ENCODE data around the gene DVL1. TPM values are rescaled to one million over a fixed set of nuclear protein-coding genes. Genes with fewer than 3 reads are reported as not detected.

The DVL1 gene
- total and polyA plus RNA-seq, 10 of the 15 experiments (the other 5 are each of a cell fraction or from before 2014, with no cell fraction given), result 0.10 to 31.1 (median 4.6) TPM

DNA sequence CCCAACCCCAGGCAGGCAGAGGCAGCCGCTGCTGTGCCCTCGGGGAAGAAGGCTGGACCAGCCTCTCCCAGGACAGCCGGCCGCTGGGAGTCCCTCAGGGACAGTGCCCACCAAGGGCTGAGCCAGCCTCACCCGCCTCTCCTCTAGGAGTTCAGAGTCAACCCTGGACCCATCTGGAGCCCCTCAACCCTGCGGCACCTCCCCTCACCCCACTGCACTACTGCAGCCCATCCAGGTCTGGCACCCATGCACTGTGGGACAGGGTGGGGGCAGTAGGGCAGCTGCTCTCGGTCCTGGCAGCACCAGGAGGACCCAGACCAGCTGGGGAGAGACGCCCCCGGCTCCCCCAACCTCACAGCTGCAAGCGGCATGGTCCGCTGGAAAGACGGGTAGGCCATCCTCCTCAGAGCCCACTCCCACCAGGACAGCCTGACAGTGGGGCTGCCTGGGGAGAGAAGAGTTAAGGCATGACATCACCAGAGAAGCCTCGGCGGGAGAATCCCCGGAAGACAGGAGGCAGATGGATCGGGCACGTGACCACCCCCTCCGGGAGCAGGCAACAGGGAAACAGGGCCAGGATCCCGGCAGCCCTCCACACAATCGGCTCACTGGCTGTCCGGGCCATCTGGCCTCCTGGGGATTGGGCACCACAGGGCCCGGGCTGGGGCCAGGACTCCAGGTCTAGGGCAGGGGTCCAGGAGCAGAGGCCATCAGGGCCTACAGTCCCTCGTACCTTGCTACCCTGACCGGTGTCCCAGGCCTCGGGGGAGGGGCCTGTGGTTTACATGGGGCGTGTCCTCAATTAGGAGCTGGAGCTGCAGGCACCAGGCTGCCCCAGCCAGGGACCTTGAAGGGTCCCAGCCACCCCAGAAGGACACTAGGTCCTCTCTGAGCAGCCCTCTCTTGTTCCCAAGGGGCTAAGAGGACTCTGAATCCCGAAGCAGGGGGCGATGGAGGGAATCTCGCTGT, 44.6 kb downstream of the DVL1 start:
- H3K9ac ChIP-seq (ENCODE audit: control insufficient read depth, insufficient read depth, low read length), result peak overlapping the region; percentile 73; the same call in 1 of the 2 replicates
- H3K27ac ChIP-seq (ENCODE audit: control insufficient read depth, insufficient read depth), result peak overlapping the region; percentile 82; the same call in 1 of the 2 replicates
- peaks cover 27% of the 10 kb centered on the region for H3K4me1 ChIP-seq (ENCODE audit: control insufficient read depth, insufficient read depth, low read length)
- ChIA-PET POLR2A (interaction anchor here (0.9 kb wide), 1 partner anchor 320 kb away, joined by 3 read pairs; no protein-coding TSS in a partner anchor), RAD21 (ENCODE audit: unreplicated experiment) (interaction anchor here (0.8 to 1.2 kb wide), 8 partner anchors 13 to 273 kb away, joined by 3 to 5 read pairs (median 4); partner anchors contain the start of gene AURKAIP1), SMC1A (ENCODE audit: uncharacterized antibody, unreplicated experiment) (interaction anchor here (0.7 to 1.2 kb wide), 3 partner anchors 13 to 136 kb away, joined by 3 to 5 read pairs (median 3); no protein-coding TSS in a partner anchor), CTCF (interaction anchor here (0.7 to 1.5 kb wide), 7 partner anchors 20 to 212 kb away, joined by 3 to 8 read pairs (median 3); no protein-coding TSS in a partner anchor)
- intact Hi-C loops (cut with micrococcal nuclease; ENCODE audit: unreplicated experiment) (loop anchor here (5.0 kb wide), 1 partner anchor 187 kb away; the partner anchor contains the start of gene C1orf159), in situ Hi-C loops (cut with MboI) (no loop called here)
- peaks cover 25% of the 10 kb centered on the region for H3K79me2 ChIP-seq (ENCODE audit: control insufficient read depth, insufficient read depth, low read length)
- no peaks in the 10 kb centered on the region for H3K27me3 ChIP-seq (replicated peaks in 1 of 2; ENCODE audit: control insufficient read depth in 2 of 2, insufficient read depth in 2 of 2, low read length in 1 of 2)
- no TSS peak for BruUV-seq (replicated peaks)
- H3K9me3 ChIP-seq (replicated peaks; ENCODE audit: control insufficient read depth, insufficient read depth, low read length), result no peaks in the 10 kb centered on the region
- FAIRE-seq, result no peak
- peak overlapping the region; percentile 84; the same call in 1 of the 2 replicates for H3K4me3 ChIP-seq
- 50% methylated on average over 28 of the region's 29 CpGs for WGBS (ENCODE audit: insufficient coverage, insufficient replicate concordance, low lambda C conversion rate, missing lambda C conversion rate)
- H3K36me3 ChIP-seq (ENCODE audit: control insufficient read depth in 2 of 2, insufficient read depth in 2 of 2, low read length in 1 of 2), result no peaks in the 10 kb centered on the region
- peak overlapping the region; percentile 83 for H2AFZ ChIP-seq (ENCODE audit: control insufficient read depth, low read depth, low read length)
- peak overlapping the region; percentile 99 for H3K4me2 ChIP-seq (ENCODE audit: control insufficient read depth, insufficient read depth)
- TF ChIP-seq PAX5 (IDR thresholded peaks at IDR 0.05; ENCODE audit: borderline replicate concordance, low read depth, low read length) (no peak), SP1 (IDR thresholded peaks at IDR 0.05; ENCODE audit: low read depth, low read length) (no peak), BHLHE40 (IDR thresholded peaks at IDR 0.05; ENCODE audit: borderline replicate concordance in 1 of 2, low read depth in 2 of 2, low read length in 1 of 2) (peak in 1 of 2 experiments; percentile 72; a peak in 2 of 4 replicates)
- TF ChIP-seq, protein P1, sequence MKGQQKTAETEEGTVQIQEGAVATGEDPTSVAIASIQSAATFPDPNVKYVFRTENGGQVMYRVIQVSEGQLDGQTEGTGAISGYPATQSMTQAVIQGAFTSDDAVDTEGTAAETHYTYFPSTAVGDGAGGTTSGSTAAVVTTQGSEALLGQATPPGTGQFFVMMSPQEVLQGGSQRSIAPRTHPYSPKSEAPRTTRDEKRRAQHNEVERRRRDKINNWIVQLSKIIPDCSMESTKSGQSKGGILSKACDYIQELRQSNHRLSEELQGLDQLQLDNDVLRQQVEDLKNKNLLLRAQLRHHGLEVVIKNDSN (IDR thresholded peaks at IDR 0.05; ENCODE audit: borderline replicate concordance, extremely low read length, insufficient read depth, low read depth, low read length), result peak; percentile 56
- no peak for ATAC-seq
- no peaks in the 10 kb centered on the region for H4K20me1 ChIP-seq (ENCODE audit: control insufficient read depth, insufficient read depth)
- no peak for DNase-seq (ENCODE audit: low read depth, low spot score)
